ENCODE measurements around the gene FAM236D. TPM values are rescaled to one million over a fixed set of nuclear protein-coding genes. Genes with fewer than 3 reads are reported as not detected.

FAM236D gene
- not detected in 2 replicates for total RNA-seq

GRCh38 chrX:72808110-72808509 lies at the start of gene FAM236D:
FAM236D (minus strand) TSS chrX:72808210; CDS start chrX:72808110, 100 bp downstream.

GRCh38 chrX:72782560-72782959 lies 25.4 kb downstream of the FAM236D start, which contains the start of gene FAM236B:
FAM236B (minus strand) TSS chrX:72782660; CDS start chrX:72782560, 100 bp downstream.

GRCh38 chrX:72776653-72777466 lies 31.1 kb downstream of the FAM236D start, which contains the start of gene DMRTC1B:
DMRTC1B (plus strand) TSS chrX:72776890; CDS start chrX:72845136, 68,246 bp downstream.

Other genes starting within 250 kb of the FAM236D start
- gene HDAC8, start 235.4 kb downstream of the FAM236D start, total RNA-seq = 14.7 and 20.0 TPM in 2 replicates
- gene PHKA1, start 93.9 kb downstream of the FAM236D start, total RNA-seq = 3.6 and 3.8 TPM in 2 replicates
- not detected in 2 replicates for gene DMRTC1B, start 31.3 kb downstream of the FAM236D start, total RNA-seq
- not detected in 2 replicates for gene FAM236B, start 25.6 kb downstream of the FAM236D start, total RNA-seq
- gene FAM236C, start 104.4 kb upstream of the FAM236D start, total RNA-seq = not detected in 2 replicates
- not detected in 2 replicates for gene FAM236A, start 130.0 kb upstream of the FAM236D start, total RNA-seq
- gene DMRTC1, start 135.6 kb upstream of the FAM236D start, total RNA-seq = not detected in 2 replicates
- gene PABPC1L2B, start 194.7 kb upstream of the FAM236D start, total RNA-seq = not detected in 2 replicates